CD4-positive, alpha-beta T cell treated with Interferon alpha-2 for 1 hour (primary cell): ENCODE measurements around the gene STK25.
"Not testable (repeated sequence)": the region's sequence is repeated elsewhere in the genome, so short reads cannot be mapped to it uniquely, and the experiment has no call there.

Experiments
- DNase-seq, 2 donors: peaks; one replicate each; pipeline ENCODE4 v3.0.0-alpha.2; 2020 to 2022

The STK25 gene

GRCh38 chr2:241507430-241508239 is 749 bp downstream of the STK25 start:
- no peak for DNase-seq

GRCh38 chr2:241506793-241507429 is 1.5 kb downstream of the STK25 start:
- no peak for DNase-seq

DNA sequence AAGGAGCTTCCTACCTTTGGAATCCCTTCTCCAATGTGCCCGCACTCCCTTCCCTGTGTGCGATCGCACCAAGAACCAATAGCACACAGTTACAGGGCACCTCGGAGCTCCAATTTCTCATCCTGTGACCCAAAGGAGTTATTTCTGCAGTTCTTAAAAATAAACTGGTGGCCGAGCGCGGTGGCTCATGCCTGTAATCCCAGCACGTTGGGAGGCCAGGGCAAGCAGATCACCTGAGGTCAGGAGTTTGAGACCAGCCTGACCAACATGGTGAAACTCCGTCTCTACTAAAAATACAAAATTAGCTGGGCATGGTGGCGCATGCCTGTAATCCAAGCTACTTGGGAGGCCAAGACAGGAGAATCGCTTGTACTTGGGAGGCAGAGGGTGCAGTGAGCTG is 2.1 kb downstream of the STK25 start:
- DNase-seq = not testable (repeated sequence)

DNA sequence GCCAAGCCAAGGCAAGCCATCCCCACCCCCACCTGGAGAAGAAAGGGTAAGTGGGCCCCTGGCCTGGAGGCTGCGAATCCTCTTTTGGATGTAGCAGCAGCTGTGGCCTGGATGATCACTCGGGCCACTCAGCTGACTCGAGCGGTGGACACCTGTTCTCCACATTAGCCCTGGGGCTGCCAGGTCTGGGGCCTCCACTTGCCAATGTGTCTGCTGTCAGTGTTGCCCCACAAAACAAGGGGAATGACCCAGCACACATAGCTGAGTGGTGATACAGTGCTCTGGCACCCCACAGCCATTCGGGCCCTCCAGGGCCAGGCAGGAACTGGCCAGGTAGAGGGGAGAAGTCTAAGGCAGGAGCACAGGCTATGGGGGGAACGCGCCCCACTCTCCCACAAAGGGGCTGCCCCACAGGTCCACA is 2.6 kb downstream of the STK25 start:
- no peak for DNase-seq

DNA sequence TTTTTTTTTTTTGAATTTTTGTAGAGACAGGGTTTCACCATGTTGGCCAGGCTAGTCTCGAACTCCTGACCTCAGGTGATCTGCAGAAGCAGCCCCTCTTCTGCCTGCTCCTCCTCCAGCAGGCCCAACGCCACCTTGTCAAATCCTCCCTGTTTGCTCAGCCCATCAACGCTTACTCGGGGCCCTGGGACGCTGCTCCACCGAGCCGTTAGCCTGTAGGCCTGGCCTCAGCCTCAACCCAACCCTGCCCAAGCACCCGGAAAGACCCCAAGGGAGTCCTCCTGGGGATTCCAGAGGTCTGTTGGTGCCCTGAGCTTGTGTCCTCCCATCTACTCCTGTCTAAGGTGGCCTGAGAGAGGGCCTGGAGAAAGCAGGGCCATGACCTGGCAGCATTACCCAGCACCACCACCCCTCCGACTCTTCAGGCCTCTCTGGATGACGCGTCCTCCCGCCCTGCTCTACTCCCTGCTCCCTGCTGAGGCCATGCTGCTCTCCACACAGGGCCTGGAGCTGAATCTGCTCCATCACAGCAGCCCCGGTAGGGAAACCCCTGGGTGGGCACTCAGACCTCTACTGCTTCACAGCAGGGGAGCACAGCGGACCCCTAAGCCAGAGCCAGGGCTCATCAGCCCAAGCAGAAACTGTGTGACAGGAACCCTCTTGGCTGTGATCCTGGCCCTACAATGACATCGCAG is 3.2 kb downstream of the STK25 start:
- DNase-seq = no peak

DNA sequence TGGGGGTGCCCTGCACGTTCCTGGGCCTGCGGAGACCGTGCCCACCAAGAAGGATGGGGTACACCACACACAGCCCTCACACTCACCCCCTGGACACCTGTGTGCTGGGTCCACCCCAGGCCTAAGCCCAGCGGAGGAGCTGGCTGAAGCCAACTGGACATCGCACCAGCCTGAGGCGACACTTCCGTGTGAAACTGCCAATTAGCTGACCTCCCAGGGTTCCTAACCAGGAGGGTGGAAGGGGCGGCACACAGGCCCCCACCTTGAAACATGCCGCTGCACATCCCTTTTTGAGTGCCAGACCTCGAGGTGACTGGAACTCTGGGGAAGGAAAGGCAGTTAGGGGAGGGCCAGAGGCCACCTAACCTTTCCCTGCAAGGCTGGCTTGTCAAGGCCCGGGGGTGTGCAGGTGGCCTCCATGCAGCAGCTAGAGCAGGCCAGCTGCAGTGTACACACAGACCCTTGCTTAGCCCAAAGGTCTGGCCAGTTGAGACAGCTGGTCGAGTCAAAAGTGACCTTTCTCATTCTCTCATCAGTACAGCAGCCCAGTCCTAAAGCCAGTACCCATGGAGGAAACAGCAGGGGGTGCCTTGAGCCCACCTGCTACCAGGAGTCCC is 4.5 kb downstream of the STK25 start:
- DNase-seq = no peak

DNA sequence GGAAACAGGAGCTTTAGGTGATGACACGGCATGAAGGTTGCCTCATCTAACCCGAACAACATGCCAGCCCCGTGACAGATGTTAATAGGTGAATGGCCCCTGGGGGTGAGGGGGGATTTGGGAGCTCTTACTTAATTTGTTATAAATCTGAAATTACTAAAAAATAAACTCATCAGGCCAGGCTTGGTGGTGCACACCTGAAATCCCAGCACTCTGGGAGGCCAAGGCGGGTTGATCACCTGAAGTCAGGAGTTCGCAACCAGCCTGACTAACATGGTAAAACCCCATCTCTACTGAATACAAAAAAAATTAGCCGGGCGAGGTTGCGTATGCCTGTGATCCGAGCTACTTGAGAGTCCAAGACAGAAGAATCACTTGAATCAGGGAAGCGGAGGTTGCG is 6.1 kb downstream of the STK25 start:
- DNase-seq = no peak

- DNase-seq = no peak
Measured at GRCh38 chr2:241501551-241501950, 6.8 kb downstream of the STK25 start.

DNA sequence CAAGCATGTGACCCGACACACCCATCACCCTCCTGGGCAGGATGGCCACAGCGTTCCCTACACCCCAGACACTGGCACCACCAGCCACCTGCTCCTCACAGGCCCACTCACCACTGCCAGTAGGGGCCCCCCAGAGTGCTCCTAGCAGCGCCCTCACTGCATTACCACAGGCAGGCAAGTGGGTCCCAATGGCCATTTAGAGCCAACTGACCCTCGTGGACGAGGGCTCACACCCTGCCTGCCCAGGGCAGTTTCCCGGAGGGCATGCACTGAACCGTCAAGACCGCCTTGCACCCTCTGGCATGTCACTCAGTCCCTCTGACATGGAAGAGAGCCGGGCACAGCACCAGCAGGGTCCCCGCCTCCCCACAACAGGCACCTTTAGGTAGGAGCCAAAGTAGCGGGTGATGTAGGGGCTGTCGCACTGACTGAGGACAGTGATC is 7.3 kb downstream of the STK25 start:
- DNase-seq = no peak

DNA sequence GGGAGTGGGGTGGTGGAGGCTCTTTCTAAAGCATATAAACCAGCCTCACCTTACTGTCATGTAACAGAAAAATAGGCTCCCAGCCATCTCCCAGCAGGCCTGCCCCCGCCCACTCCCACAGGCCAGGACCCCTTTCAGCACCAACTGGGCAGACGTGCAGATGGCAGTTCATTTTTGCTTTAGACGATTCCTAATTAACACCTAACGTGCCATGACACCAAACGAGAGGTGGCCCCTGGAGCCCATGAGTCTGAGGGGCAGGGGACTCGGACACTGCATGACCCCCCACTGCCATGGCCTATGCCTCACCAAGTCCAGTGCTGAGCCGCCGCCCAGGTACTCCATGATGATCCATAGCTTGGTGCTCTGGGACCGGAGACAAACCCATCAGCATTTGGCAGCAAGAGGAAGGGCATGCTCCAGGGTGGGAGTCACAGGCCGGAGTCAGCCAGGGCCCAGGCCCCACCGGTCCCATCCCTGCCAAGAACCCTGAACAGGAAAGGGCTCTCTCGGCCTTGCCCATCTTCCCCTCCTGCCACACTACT is 7.9 kb downstream of the STK25 start:
- no peak for DNase-seq

DNA sequence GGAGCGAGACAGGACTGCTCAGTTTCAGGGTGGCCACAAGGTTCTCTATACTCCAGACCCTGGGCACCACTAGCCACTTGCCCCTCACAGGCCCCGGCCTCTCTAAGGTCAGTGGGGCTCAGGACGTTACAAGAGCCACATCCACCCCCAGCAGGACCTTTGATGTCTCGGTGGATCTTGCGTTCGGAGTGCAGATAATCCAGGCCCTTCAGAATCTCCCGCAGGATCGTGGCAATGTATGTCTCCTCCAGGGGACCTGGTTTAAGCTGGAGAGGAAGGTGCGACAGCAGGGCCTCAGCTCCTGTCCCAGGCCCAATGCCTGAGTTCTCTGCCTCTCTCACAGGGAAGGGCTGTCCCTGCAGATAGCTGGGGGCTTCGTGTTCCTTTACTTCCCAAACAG is 8.4 kb downstream of the STK25 start:
- no peak for DNase-seq

DNA sequence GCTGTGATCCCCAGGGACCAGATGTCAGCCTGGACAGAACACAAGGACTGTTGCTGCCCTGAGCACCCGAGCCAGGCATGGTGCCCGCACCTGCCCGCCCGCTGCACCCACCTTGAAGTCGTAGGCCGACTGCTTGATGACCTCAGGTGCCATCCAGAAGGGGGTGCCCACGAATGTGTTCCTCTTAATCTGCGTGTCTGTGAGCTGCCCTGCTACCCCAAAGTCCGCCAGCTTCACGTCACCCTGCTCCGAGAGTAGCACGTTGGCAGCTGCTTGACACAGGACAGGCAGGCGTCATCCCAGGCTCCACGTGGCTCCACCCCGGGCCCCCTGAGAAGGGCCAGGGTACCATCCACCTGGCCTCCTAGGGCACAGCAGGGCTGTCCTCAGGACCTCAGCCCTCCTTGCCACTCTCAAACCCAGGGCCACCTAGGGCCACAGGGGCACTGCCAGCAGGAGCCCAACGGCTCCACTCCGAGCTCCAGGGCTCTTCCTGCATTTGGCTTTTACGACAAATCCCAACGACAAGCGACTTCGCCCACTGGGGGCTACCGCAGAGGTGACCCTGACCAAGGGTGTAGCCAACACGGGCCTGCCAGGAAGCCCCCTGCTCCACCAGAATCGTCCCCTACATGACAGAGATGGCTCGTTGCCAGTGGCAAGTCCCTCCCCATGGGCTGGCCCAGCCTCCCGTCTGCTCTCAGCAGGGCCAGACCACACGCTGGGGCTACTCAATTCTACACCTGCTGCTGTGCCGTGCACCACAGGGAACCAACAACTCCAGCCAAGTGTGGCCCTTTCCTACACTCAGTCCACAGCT is 9.0 kb downstream of the STK25 start:
- no peak for DNase-seq

DNA sequence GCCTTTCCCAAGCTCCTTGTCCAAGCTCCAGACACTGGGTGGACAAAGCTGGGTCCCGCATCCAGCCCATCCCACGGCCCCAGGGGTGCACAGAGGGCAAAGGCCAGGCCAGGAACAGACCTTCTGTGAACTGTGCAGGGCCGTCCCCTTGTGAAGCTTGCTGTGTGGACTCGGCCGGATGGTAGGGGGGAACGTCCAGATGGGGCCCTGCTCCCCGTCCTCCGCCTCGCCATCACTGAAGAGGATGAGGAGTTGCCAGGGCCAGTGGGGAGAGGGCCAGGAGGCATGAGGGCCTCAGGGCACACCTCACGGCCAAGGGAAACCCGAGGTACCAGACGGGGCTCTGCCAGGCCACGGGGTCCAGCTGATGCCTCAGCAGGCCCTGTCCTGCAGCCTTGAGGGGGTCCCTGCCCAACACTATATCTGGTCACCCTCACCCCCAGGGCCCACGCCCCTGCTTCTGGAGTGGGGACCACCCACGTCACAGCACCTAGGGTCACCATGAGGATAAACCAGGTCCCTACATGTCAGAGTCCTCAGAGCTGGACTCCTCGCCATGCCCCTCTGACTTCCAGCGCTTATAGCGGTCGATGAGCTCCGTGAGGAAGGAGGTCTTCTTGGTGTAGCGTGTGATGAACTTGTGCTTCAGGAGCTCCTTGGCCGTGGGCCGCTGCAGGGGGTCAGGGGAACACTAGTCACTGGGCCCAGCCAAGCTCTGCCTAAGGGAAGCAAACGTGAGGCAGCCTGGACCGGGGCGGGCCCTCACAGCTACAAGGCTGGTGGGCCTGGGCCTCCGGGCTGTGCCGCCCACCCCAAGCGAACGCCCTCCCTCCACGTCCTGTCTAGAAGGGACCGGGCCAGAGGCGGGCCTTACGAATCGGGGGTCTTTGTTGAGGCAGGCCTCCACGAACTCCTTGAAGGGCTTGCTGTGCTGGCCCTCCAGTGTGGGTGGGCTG is 10.0 kb downstream of the STK25 start:
- no peak for DNase-seq

GRCh38 chr2:241496904-241497877 is 11.2 kb downstream of the STK25 start:
- no peak for DNase-seq

GRCh38 chr2:241496003-241496707 is 12.2 kb downstream of the STK25 start:
- DNase-seq = no peak

- DNase-seq = no peak
Measured at GRCh38 chr2:241495172-241496002, 13.0 kb downstream of the STK25 start.

DNA sequence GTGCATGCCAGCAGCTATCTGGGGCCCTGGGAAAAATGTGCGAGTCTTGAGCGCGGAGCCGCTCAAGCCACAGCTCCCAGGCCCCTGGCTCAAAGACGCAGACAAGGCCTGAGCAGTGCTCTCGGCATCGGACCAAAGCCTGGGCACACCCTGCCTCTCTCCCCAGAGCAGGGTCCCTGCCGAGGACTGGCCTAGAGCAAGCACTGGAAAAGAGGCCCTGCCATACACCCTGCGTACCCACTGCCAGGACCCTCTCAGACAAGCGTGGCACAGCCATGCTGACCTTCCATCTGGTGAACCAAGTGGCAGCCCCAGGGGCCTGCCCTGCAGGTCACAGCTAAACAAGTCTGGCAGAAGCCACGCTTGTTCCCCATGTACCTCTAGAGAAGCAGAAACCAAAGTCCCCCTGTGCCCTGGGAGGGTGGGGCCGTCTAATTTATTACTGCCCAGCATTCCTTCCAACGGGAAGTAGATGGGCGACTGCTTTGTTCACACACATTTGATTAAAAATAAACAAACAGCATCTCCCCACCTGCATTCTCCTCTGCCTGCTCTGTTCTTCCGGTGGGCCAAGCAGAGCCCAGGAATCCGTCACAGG is 14.0 kb downstream of the STK25 start:
- no peak for DNase-seq

GRCh38 chr2:241493092-241493491 is 15.3 kb downstream of the STK25 start:
- DNase-seq = no peak
